ENCODE measurements around the gene GAS2L3. TPM values are rescaled to one million over a fixed set of nuclear protein-coding genes. Genes with fewer than 3 reads are reported as not detected.

The GAS2L3 gene
- total and polyA plus RNA-seq, 12 donors, result 0.48 to 30.3 (median 3.9) TPM

DNA sequence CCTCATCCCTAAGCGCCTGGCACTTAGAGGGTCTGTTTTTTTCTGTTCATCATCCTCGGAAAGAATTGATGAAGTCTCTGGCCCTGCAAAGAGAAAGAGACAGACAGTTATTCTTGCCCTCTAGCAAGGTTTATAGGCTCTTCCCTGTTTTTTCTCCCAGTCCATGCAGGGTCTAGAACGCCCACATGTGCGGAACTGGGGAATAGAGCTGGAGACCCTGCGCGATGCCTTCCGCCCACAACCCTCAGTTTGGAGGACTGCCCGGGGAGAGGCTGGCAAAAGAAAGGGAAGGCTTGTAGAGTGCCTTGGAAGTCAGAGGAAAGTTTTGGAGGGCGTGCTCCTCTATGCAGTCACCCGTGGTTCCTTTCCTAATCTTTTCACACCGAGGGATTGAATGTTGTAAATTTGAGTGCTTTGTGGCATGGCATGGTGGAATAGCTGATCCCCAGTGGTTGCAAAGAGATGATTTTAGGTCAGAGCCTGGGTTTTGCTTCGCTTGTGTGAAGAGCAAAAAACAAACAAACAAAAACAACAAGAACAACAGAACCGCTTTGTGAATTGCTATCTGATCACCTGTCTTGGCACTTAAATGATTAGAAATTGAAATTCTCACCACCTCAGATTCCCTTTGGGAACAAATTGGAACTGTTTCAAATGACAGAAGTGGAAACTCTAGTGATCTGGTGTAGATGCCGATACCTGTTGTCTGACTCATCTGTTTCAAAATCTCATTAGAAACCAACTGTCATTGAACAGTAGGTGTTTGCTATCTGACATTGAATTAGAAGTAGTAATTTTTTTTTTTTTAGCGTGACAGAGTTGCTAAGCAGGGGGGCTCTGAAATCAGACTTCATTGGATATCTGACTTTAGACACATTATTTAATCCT lies 947 bp downstream of the GAS2L3 start:
- Histone ChIP-seq H3K9me3 (replicated peaks in 1 of 3) (no peaks in the 10 kb centered on the region), H3K27me3 (no peaks in the 10 kb centered on the region), H3K27ac (peak overlapping the region in 4 of 5 donors; percentile 62 to 82 (median 72)), H3K4me1 (replicated peaks in 1 of 2) (peaks cover 10 to 18% of the 10 kb centered on the region in 2 donors), H3K4me3 (peak overlapping the region; percentile 7 to 88 (median 63)), H3K36me3 (replicated peaks in 1 of 2) (no peaks in the 10 kb centered on the region)
- intact Hi-C loops (cut with DNase I), result no loop called here
- no peak for TF ChIP-seq POLR2A (IDR thresholded peaks at IDR 0.05)
- TF ChIP-seq, protein P1, sequence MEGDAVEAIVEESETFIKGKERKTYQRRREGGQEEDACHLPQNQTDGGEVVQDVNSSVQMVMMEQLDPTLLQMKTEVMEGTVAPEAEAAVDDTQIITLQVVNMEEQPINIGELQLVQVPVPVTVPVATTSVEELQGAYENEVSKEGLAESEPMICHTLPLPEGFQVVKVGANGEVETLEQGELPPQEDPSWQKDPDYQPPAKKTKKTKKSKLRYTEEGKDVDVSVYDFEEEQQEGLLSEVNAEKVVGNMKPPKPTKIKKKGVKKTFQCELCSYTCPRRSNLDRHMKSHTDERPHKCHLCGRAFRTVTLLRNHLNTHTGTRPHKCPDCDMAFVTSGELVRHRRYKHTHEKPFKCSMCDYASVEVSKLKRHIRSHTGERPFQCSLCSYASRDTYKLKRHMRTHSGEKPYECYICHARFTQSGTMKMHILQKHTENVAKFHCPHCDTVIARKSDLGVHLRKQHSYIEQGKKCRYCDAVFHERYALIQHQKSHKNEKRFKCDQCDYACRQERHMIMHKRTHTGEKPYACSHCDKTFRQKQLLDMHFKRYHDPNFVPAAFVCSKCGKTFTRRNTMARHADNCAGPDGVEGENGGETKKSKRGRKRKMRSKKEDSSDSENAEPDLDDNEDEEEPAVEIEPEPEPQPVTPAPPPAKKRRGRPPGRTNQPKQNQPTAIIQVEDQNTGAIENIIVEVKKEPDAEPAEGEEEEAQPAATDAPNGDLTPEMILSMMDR (IDR thresholded peaks at IDR 0.05), result no peak
- WGBS, 4 donors, result 9 to 11% (median 9%) methylated on average over 15 of the region's 15 CpGs
- DNase-seq, result peak in 3 of 7 donors; percentile 25 to 33 (median 32)

DNA sequence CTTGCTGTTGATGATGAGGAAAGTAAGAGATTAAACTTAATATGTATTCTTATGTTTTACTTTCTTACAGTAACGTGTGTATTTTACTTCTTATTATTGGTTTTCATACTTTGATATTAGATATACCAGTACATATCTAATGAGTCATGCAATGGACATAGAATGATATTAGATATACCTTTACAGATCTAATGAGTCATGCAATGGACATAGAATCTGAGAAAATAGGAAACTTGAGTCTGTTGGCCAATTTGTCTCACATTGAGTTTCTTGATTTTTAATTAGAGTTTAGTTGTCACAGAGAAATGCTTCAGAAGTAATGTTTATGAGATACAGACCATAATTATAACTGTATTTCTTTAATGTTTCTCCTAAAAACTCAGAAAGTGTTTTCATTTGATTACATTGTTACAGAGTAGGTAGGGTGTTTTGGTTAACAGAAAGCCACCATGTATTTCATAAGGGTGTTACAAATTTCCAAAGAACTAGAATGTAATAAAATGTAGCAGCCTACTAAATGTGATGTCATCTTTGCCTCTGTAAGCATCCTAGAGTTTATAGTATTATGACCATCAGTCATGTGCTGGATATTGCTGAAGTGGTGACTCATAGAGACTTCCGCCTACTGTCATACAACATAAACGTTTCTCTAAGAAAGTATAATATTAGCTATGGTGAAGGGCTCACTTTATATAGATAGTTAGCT lies 3.0 kb downstream of the GAS2L3 start:
- H3K4me1 ChIP-seq (replicated peaks in 1 of 2), result peaks cover 10 to 18% of the 10 kb centered on the region in 2 donors
- no peak overlapping the region for H3K4me3 ChIP-seq
- TF ChIP-seq, protein P1 (IDR thresholded peaks at IDR 0.05), result no peak
- TF ChIP-seq POLR2A (IDR thresholded peaks at IDR 0.05), result no peak
- H3K36me3 ChIP-seq (replicated peaks in 1 of 2), result no peaks in the 10 kb centered on the region
- H3K27me3 ChIP-seq, result no peaks in the 10 kb centered on the region
- no peaks in the 10 kb centered on the region for H3K9me3 ChIP-seq (replicated peaks in 1 of 3)
- 62 to 77% (median 68%) methylated on average over 3 of the region's 3 CpGs for WGBS, 4 donors
- intact Hi-C loops (cut with DNase I), result no loop called here
- no peak for DNase-seq
- H3K27ac ChIP-seq, result no peak overlapping the region

DNA sequence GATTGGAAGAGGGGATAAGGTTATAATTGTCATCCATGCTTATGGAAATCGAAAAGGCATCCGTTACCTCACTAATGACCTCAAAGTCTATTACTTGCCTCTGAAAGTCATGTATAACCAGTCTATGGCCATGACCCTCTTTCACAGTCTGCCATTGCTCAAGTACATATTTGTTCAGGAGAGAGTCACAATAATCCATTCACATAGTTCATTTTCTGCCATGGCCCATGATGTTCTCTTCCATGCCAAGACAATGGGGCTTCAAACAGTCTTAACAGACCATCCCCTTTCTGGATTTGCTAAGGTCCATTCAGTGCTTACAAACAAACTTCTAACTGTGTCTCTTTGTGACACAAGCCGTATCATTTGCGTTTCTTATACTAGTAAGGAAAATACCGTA lies 5.4 kb downstream of the GAS2L3 start:
- TF ChIP-seq, protein P1 (IDR thresholded peaks at IDR 0.05), result no peak
- TF ChIP-seq POLR2A (IDR thresholded peaks at IDR 0.05), result no peak
- H3K27ac ChIP-seq, result no peak overlapping the region
- WGBS, 4 donors, result 90 to 99% (median 96%) methylated on average over 5 of the region's 5 CpGs
- H3K4me3 ChIP-seq, result no peak overlapping the region
- H3K9me3 ChIP-seq (replicated peaks in 1 of 3), result no peaks in the 10 kb centered on the region
- intact Hi-C loops (cut with DNase I), result no loop called here
- no peaks in the 10 kb centered on the region for H3K36me3 ChIP-seq (replicated peaks in 1 of 2)
- DNase-seq, result no peak
- no peaks in the 10 kb centered on the region for H3K27me3 ChIP-seq
- H3K4me1 ChIP-seq (replicated peaks in 1 of 2), result peaks cover 5 to 11% of the 10 kb centered on the region in 2 donors

DNA sequence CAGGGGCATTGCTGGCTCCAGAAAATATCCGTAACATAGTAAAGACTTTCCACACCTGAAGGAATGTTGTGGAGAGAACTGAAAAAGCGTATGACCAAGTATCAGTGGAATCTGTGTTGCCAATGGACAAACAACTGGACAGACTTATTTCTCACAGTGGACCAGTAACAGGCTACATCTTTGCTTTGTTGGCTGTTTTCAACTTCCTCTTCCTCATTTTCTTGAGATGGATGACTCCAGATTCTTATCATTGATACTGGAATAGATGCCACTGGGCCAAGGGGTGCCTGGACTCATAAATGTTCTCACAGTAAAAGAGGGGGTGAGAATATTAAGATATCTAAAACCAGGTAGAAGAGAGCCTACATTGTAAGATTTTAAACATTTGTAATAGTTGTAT lies 6.4 kb downstream of the GAS2L3 start:
- TF ChIP-seq, protein P1 (IDR thresholded peaks at IDR 0.05), result no peak
- no peak for TF ChIP-seq POLR2A (IDR thresholded peaks at IDR 0.05)
- Histone ChIP-seq H3K27ac (no peak overlapping the region), H3K4me3 (no peak overlapping the region), H3K4me1 (replicated peaks in 1 of 2) (peaks cover 0 to 3% of the 10 kb centered on the region in 2 donors), H3K27me3 (no peaks in the 10 kb centered on the region), H3K36me3 (replicated peaks in 1 of 2) (no peaks in the 10 kb centered on the region), H3K9me3 (replicated peaks in 1 of 3) (no peaks in the 10 kb centered on the region)
- no peak for DNase-seq
- WGBS, 4 donors, result 51 to 94% (median 69%) methylated on average over 2 of the region's 2 CpGs
- intact Hi-C loops (cut with DNase I), result no loop called here

Data from adrenal gland (tissue), 12 donors.